NCI-H748 (cell line): ENCODE measurements around the gene C2CD4D.

Experiments
- DNase-seq: peaks from one replicate; lab custom pipeline; 2025; ENCODE audit not compliant: unreplicated experiment; lab: John Stamatoyannopoulos, UW

Gene C2CD4D

GRCh38 chr1:151790940-151791651, 48.5 kb downstream of the C2CD4D start:
- peak; percentile 57 for DNase-seq

GRCh38 chr1:151790071-151790939, 49.3 kb downstream of the C2CD4D start, which contains the start of gene TDRKH:
TDRKH (minus strand) TSS chr1:151790500; CDS start chr1:151783022, 7,478 bp downstream.
- peak; percentile 100 for DNase-seq
